Body of pancreas (tissue), 4 donors: ENCODE measurements around the gene FAAH.
A peak's percentile ranks its signal among the peaks of the same experiment; 100 is the strongest.

ENCODE experiments used
- POLR2A ChIP-seq, 3 donors: fragments of 450-650 bp; IDR thresholded peaks; one replicate each; pipeline ENCODE4 v1.6.1; 2016; ENCODE audit warnings: antibody characterized with exemption in 3 of 3, mild to moderate bottlenecking in 2 of 3
- TF ChIP-seq, protein P1 (sequence below), 7 experiments: fragments of 450-650 bp in 4 of 7; fragments of 200-600 bp in 3 of 7; sonication (generic) in 3 of 7; IDR thresholded peaks; one replicate each; pipeline ENCODE4 v1.5.1; 2016 to 2019; ENCODE audit warnings: antibody characterized with exemption in 7 of 7

DNA sequence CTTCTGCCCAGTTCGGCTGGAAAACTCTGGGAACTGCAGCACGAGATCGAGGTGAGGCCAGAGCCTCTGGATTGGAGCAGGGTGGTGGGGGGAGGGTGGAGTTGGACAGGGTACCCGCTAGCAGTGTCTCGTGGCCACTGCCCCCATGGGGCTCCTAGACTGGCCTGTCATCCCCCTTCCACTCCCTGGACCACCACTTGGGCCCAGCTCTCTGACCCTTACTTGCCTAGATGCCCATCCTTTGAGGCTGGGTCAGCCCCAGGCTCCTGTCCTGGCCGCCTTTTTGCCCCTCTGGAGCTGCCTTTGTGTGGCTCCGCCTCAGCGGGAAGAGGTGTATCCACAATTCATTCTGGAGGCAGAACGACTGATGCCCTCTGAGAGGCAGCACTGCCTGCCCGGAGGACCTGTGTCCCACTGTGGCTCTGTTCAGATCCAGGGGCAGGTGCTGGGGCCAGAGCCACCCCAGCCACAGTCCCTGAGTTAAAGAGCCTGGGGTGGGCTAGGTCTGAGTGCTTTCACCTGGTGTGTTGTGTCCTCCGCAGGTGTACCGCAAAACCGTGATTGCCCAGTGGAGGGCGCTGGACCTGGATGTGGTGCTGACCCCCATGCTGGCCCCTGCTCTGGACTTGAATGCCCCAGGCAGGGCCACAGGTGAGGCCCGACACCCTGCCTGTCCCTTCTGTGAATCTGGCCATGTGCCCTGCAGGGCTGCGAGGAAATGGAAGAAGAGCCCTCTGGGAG, 17.7 kb downstream of the FAAH start:
- TF ChIP-seq, protein P1, sequence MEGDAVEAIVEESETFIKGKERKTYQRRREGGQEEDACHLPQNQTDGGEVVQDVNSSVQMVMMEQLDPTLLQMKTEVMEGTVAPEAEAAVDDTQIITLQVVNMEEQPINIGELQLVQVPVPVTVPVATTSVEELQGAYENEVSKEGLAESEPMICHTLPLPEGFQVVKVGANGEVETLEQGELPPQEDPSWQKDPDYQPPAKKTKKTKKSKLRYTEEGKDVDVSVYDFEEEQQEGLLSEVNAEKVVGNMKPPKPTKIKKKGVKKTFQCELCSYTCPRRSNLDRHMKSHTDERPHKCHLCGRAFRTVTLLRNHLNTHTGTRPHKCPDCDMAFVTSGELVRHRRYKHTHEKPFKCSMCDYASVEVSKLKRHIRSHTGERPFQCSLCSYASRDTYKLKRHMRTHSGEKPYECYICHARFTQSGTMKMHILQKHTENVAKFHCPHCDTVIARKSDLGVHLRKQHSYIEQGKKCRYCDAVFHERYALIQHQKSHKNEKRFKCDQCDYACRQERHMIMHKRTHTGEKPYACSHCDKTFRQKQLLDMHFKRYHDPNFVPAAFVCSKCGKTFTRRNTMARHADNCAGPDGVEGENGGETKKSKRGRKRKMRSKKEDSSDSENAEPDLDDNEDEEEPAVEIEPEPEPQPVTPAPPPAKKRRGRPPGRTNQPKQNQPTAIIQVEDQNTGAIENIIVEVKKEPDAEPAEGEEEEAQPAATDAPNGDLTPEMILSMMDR (IDR thresholded peaks at IDR 0.05): peak in 2 of 7 experiments; percentile 3 to 22
- no peak for TF ChIP-seq POLR2A (IDR thresholded peaks at IDR 0.05)
